Posterior vena cava (tissue), 2 donors: ENCODE data around the gene B4GALNT3. TPM values are rescaled to one million over a fixed set of nuclear protein-coding genes. Genes with fewer than 3 reads are reported as not detected.
"Not testable (repeated sequence)": the region's sequence is repeated elsewhere in the genome, so short reads cannot be mapped to it uniquely, and the experiment has no call there.

Experiments
- DNase-seq: peaks from one replicate; pipeline ENCODE4 v3.0.0-alpha.2; 2020; ENCODE audit warnings: low spot score
- intact Hi-C, 2 donors: fragments of 100-400 bp; cut with DNase I; formaldehyde crosslinking; loops; one replicate each; pipeline versions ENCODE4 v1.14.1 to v1.14.2; 2022 to 2023
- long read RNA-seq, 2 donors: library from polyadenylated mRNA; unstranded; transcript quantifications; one replicate each; pipeline ENCODE4 v2.0.0, GENCODE V29; 2020 to 2021
- total RNA-seq, 2 donors: library from RNA; stranded (reverse); fragmentation: NEBNext Ultra II Directional; extraction: Animal tissue kit (Norgen Biotek cat#: 25700); gene quantifications; one replicate each; pipeline ENCODE4 v1.2.1, GENCODE V29; 2021
- donor health status: DM: yes; HTN: yes; CAD: no.
- donor health status: DM: yes; HTN: yes; CAD: no.

The B4GALNT3 gene
- 1 to 10 TPM; 3.5 to 5.0 TPM for total RNA-seq
- long read RNA-seq, donor 1, partial matches to known transcripts = 0 of 1 reads
- long read RNA-seq, donor 1, other reads (novel, unspliced or antisense) = 1 of 1 reads
- long read RNA-seq, donor 2 = 0 reads

DNA sequence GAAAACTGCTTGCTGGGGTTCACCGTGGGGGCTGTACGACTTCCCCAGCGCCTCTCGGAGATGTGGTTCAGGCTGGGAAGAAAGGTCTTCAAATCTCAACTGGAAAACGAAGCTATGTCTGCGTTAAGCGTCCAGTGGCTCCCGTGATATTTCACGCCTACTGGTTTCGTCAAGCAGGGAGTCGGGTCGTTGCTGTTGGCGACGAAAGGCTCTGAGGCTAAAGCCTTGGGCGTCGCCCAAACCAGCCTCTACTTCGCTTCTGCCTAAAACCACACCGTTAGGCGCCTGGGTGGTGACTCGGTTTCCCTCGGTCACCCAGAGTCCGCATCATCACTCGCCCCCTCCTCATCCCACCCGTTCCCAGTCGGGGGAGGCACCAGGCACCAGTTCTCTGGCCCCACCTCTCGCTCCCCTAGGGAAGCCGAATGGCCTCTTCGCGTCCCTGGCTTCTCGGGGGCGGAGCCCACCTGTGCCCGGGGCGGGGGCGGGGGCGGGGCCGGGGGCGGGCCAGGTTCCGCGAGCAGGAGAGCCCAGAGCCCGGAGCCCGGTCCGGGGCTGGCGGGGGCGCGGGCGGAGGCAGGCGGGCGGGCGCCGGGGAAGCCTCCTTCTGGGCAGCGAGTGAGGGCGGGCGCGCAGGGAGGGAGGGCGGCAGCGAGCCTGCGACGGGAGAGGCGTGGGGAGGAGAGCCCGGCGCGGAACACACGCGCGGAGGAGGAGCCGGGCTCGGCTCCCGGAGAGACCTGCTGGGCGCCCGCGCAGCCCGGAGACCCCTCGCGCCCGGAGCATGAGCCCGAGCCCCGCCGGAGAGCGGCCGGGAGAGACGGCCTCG is at the start of gene B4GALNT3:
TSS of gene B4GALNT3 (plus strand) at position 510 of the 829 bp plus-strand sequence. CDS start 438 bp downstream, outside the sequence.
- peak; percentile 86 for DNase-seq
- intact Hi-C loops = loop anchor here in 1 of 2 donors (5.0 kb wide), 1 partner anchor 88 kb away; no protein-coding TSS in a partner anchor

DNA sequence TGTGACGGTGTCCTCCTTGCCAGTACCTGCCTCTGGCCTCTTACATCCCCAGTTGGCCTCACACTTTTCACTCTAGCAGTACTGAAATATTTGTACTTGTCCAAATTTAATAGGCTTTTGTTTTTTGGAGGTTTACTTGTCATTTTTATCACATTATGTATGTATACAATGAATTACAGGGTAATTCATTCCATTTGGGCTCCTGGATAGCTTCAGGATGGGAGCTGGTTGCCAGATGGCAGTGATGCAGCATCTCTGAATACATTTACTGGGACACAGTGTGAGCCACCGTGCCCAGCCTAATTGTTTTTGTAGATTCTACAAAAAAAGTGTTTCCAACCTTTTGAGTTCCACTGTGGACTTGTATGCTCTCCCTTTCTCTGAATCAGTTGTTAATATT is 44.9 kb upstream of the B4GALNT3 start:
- intact Hi-C loops = no loop called here
- DNase-seq = no peak

- DNase-seq = no peak
- intact Hi-C loops = no loop called here
Measured at GRCh38 chr12:418432-418831, 41.3 kb upstream of the B4GALNT3 start.

GRCh38 chr12:422526-422925 is 37.2 kb upstream of the B4GALNT3 start:
- intact Hi-C loops = no loop called here

DNA sequence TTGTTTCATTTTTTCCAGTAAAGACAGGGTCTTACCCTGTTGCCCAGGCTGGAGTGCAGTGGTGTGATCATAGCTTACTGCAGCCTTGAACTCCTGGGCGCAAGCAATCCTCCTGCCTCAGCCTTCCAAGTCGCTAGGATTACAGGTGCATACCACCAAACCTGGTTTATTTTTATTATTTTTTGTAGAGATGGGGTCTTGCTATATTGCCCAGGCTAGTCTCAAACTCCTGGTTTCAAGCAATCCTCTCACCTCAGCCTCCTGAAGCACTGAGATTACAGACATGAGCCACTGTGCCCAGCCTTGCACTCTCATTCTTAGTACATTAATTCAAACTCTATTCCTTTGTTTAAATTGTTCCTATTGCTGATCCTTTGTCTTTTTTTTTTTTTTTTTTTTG is 24.0 kb upstream of the B4GALNT3 start:
- DNase-seq = not testable (repeated sequence)
- intact Hi-C loops = loop anchor here in 1 of 2 donors (5.0 kb wide), 1 partner anchor 328 kb away; no protein-coding TSS in a partner anchor

More at GRCh38 chr12:422526-422925, 37.2 kb upstream of the B4GALNT3 start:
- DNase-seq = no peak

DNA sequence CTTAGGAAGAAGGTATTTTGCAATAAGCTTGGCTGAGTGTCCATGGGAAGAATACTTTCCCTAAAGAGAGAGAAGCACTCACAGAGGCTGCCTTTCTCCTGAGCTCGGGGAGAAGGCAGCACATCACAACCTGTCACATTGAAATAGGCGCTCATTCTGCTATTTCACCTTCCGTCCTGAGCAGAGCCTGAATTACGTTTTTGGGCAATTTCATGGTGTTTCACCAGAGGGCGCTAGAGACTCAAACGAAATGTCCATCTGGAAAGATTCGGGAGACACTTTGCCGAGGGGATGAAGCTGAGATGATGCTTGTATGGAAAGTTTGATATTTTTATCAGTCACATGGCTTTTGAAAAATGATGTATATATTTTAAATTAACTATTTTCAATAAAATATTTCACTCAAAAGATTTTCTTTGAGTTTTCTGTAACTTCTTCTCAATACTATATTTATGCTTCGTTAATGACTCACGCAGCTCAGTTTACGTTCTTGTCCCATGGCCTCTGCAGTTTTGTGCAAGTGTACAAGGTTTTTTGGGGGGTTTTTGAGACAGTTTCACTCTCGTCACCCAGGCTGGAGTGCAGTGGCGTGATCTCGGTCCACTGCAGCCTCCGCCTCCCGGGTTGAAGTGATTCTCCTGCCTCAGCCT is 17.4 kb upstream of the B4GALNT3 start:
- intact Hi-C loops = no loop called here
- DNase-seq = no peak

- intact Hi-C loops = no loop called here
- DNase-seq = no peak
Measured at GRCh38 chr12:447141-447540, 12.6 kb upstream of the B4GALNT3 start.

DNA sequence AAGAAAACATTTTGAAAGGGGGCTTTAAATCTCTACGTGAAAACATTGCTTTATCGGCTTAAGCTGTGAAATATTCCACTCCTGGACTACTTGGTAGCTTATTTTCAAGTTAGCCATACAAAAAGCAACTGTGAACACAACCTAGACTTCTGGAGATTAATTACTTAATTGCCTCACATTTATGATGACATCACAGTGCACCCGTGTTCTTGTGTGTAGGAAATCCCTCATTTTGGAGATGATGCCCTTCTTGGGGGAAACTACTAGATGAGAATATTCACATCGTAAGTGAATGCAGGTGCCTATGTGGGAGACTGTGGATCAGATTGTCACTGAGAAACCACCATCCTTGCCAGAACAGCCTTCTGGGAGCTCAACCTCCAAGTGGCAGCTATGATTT is 10.5 kb upstream of the B4GALNT3 start:
- intact Hi-C loops = no loop called here
- DNase-seq = no peak

GRCh38 chr12:450438-450837 is 9.3 kb upstream of the B4GALNT3 start:
- intact Hi-C loops = loop anchor here in 1 of 2 donors (5.0 kb wide), 1 partner anchor 97 kb away; no protein-coding TSS in a partner anchor
- DNase-seq = no peak

GRCh38 chr12:452667-453210 is 7.0 kb upstream of the B4GALNT3 start:
- intact Hi-C loops = loop anchor here in 1 of 2 donors (5.0 kb wide), 1 partner anchor 95 kb away; no protein-coding TSS in a partner anchor
- DNase-seq = no peak

GRCh38 chr12:454833-455232 is 4.9 kb upstream of the B4GALNT3 start:
- intact Hi-C loops = loop anchor here (5.0 kb wide), 1 partner anchor 92 kb away; no protein-coding TSS in a partner anchor
- no peak for DNase-seq

DNA sequence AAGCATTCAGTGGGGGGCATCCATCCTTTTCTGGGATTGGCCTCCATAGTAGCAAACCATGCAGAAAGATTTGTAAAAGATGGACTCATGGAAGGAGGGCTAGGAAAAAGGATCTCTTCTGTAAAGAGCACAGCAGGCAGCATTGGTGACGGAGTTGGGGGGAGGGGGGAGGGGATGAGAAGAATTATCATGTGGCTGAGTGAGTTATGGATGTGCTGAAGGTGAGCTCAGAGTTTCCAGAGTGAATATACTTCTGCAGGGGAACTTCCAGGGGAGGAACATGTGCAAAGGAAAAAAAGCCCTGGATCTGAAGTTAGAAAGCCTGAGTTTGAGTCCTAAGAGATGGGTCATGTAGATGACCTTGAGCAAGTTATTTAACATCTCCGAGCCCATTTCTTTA is 3.9 kb upstream of the B4GALNT3 start:
- no peak for DNase-seq
- intact Hi-C loops = loop anchor here in 1 of 2 donors (5.0 kb wide), 1 partner anchor 91 kb away; no protein-coding TSS in a partner anchor

DNA sequence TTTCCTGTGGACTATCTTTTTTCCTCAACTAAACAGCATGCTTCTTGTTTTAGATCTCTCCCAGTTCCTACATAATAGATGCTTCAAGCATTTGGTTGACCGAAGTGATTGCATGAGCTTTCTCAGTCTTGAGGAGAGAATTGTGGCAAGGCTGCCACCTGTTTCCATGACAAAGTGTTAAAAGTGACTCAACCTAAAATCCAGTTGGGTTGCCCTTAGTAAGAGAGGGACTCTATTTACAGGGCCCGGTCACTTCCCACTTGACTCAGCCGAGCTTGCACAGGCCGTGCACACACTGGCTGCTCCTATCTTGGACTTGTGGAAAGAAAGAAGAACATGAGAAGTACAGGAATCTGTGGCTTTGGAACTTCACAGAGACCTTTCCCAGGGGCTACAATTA is 2.1 kb upstream of the B4GALNT3 start:
- intact Hi-C loops = loop anchor here in 1 of 2 donors (5.0 kb wide), 1 partner anchor 90 kb away; no protein-coding TSS in a partner anchor

GRCh38 chr12:459050-459429 is 699 bp upstream of the B4GALNT3 start:
- no peak for DNase-seq
- intact Hi-C loops = loop anchor here in 1 of 2 donors (5.0 kb wide), 1 partner anchor 88 kb away; no protein-coding TSS in a partner anchor

More for the DNA sequence above, 2.1 kb upstream of the B4GALNT3 start:
- no peak for DNase-seq

DNA sequence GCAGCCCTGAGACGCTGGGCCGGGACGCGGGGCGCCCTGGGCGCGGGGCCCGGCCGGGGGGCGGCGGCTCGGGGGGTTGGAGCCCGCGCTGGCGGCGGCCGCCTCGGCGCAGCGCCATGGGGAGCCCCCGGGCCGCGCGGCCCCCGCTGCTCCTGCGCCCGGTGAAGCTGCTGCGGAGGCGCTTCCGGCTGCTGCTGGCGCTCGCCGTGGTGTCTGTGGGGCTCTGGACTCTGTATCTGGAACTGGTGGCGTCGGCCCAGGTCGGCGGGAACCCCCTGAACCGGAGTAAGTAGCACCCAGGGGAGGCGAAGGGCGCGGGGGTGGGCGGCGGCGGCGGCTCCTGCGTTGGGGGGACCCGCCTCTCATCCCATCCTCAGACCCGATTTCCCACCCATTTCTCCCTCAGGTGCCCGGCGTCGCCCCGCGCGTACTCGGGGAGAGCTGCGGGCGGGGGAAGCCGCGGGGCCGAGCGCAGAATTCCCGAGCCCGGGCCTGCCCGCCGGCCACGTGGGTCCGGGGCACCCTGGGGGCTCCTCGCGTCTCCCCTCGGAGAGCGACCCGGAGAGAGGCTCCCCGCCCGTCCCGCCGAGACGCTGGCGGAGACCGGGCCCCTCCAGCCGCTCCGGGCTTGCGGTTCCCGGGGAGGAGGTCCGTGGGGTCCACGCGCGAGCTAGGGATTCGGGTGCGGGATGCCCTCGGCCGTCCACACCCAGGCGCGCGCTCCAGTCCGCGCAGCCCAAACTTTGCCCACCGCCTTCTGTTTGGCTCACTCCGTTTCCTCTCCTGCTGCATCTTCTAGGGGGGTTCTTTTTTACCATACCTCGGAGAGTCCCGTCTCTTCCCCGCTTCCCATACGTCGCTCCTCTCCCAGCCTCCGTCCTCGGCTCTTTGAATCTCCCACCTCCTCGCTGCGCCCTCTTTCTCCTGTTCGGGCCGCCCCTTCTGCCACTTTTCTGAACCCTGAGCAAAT is 807 bp downstream of the B4GALNT3 start:
- peak; percentile 84 for DNase-seq
- intact Hi-C loops = no loop called here

GRCh38 chr12:461425-461824 is 1.7 kb downstream of the B4GALNT3 start:
- intact Hi-C loops = no loop called here
- no peak for DNase-seq

DNA sequence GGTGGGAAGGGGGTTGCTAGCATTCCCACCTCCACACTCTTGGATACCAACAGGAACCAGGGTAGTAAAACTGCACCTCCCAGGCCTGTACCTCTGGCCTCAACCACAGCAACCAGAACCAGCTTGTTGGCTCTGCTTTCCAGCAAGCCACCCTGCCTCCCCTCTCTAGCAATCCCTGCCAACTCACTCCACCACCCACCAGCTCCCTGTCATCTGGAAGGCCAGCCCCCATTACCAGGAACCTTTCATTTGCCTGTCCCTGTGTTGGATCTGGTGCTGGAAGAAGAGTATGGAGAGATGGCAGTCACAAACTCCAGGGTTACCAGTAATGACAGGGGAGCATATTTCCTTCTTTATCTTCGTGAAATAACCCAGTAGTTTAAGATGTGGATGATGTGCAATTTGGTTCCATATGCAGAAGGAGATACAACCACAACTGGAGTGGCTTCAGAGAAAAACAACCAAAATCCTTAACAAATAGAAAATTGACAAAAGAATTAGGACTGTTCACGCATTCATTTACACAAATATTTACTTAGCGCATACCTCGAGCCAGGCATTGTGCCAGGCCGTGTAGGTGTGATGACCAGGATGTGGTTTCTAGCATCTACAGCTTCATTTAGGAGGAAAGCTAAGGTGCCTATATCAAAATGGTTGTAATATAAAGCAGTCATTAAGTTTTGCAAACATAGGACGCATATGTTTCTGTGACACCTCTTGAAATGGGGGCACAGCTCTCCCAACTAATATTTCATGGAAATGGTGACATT is 3.4 kb downstream of the B4GALNT3 start:
- intact Hi-C loops = loop anchor here in 1 of 2 donors (1.0 kb wide), 1 partner anchor 19 kb away; no protein-coding TSS in a partner anchor
- no peak for DNase-seq
